Large intestine (tissue), 3 donors: Measurements from ENCODE around the gene CD300LB. TPM values are rescaled to one million over a fixed set of nuclear protein-coding genes. Genes with fewer than 3 reads are reported as not detected.

Source experiments
- DNase-seq, 2 donors: peaks; one replicate each; pipeline versions ENCODE4 v3.0.0 to v3.0.0-alpha.2; 2013
- H3K27ac ChIP-seq: one replicate; pipeline ENCODE4 v1.5.1; 2013; ENCODE audit warnings: low read length
- H3K27me3 ChIP-seq: 2 replicates; pipeline ENCODE4 v1.6.1; 2013; ENCODE audit warnings: low read length; ENCODE audit not compliant: control insufficient read depth, insufficient read depth
- H3K36me3 ChIP-seq: 2 replicates; pipeline ENCODE4 v1.6.1; 2013; ENCODE audit warnings: low read length; ENCODE audit not compliant: control insufficient read depth, insufficient read depth
- H3K4me1 ChIP-seq: one replicate; pipeline ENCODE4 v1.6.1; 2013; ENCODE audit warnings: low read length; ENCODE audit not compliant: control insufficient read depth, insufficient read depth
- H3K4me3 ChIP-seq: one replicate; pipeline ENCODE4 v1.5.1; 2013; ENCODE audit warnings: low read length
- H3K9me3 ChIP-seq: one replicate; pipeline ENCODE4 v1.6.1; 2013; ENCODE audit warnings: mild to moderate bottlenecking, low read depth, low read length, moderate library complexity; ENCODE audit not compliant: control insufficient read depth
- WGBS: methylation state at CpG from one replicate; pipeline ENCODE4 v1.1.5; 2013; ENCODE audit warnings: low lambda C conversion rate; ENCODE audit not compliant: insufficient coverage; 5-methylcytosine and 5-hydroxymethylcytosine counted together
- polyA plus RNA-seq: library from polyadenylated mRNA; unstranded; fragments of 120-200 nt; gene quantifications from one replicate; pipeline ENCODE4 v1.2.1, GENCODE V29; 2013

The CD300LB gene
- polyA plus RNA-seq, 1 donor = 0.27 TPM

GRCh38 chr17:74549343-74549742, 18.1 kb upstream of the CD300LB start:
- H3K27me3 ChIP-seq = no peaks in the 10 kb centered on the region
- no peaks in the 10 kb centered on the region for H3K4me1 ChIP-seq
- no peak overlapping the region for H3K27ac ChIP-seq
- H3K9me3 ChIP-seq = no peaks in the 10 kb centered on the region
- H3K36me3 ChIP-seq = no peaks in the 10 kb centered on the region
- no peak for DNase-seq
- WGBS = no CpG with 5 or more reads among the region's 7 CpGs
- H3K4me3 ChIP-seq = no peak overlapping the region

- 71% methylated on average over 1 of the region's 3 CpGs for WGBS
- H3K27me3 ChIP-seq = no peaks in the 10 kb centered on the region
- no peak for DNase-seq
These were observed 16.5 kb upstream of the CD300LB start for GRCh38 chr17:74547736-74548135.

GRCh38 chr17:74547264-74547663, 16.0 kb upstream of the CD300LB start:
- Histone ChIP-seq H3K9me3 (no peaks in the 10 kb centered on the region), H3K27ac (no peak overlapping the region), H3K27me3 (no peaks in the 10 kb centered on the region), H3K4me1 (no peaks in the 10 kb centered on the region), H3K4me3 (no peak overlapping the region), H3K36me3 (no peaks in the 10 kb centered on the region)
- DNase-seq = no peak
- WGBS = no CpG with 5 or more reads among the region's 7 CpGs

More at GRCh38 chr17:74547736-74548135, 16.5 kb upstream of the CD300LB start:
- Histone ChIP-seq H3K4me1 (no peaks in the 10 kb centered on the region), H3K36me3 (no peaks in the 10 kb centered on the region), H3K4me3 (no peak overlapping the region), H3K9me3 (no peaks in the 10 kb centered on the region), H3K27ac (no peak overlapping the region)

DNA sequence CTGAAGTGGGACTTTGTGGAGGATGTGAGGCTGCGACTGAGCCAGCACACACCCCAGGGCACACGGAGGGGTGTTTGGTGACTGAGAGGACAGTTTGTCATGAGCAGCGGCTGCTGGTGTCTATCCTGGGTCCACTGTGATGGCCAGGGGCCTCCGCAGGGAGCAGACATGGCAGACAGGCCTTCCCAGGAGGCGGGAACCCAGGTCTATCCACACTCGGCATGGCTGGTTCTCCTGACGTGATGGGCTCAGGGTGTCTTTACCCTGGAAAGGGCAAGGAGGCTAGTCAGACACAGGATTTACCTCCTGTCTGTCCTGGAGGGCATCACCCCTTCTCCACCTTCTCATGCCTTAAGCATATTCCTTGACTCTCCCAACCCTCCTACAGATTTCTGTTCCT, 15.3 kb upstream of the CD300LB start:
- no peak overlapping the region for H3K27ac ChIP-seq
- H3K4me3 ChIP-seq = no peak overlapping the region
- H3K4me1 ChIP-seq = no peaks in the 10 kb centered on the region
- H3K9me3 ChIP-seq = no peaks in the 10 kb centered on the region
- H3K36me3 ChIP-seq = no peaks in the 10 kb centered on the region
- no peaks in the 10 kb centered on the region for H3K27me3 ChIP-seq
- DNase-seq = no peak
- WGBS = no CpG with 5 or more reads among the region's 7 CpGs

DNA sequence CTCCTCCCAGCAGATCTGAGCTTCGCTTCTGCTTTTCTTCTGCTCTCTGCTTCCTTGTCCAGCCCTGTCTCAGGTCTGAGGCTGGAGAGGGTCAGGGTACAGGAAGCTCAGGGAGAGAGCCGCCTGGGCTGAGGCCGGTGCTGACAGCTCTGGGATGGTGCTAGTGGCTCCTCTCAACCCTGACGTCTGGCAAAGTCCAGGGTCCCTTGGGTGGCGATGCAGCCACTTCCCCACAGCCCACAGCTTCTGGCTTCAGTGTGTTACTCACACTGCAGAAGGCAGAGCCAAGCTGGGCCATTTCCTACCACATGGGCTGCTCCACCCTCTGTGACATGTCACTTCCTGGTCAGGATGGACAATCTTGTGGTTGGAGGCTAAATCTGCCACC, 14.6 kb upstream of the CD300LB start, which contains the start of gene CD300C:
TSS of gene CD300C (minus strand) at position 273 of the 388 bp plus-strand sequence. CDS start 333 bp downstream, outside the sequence.
- Histone ChIP-seq H3K27me3 (no peaks in the 10 kb centered on the region), H3K4me1 (no peaks in the 10 kb centered on the region), H3K36me3 (no peaks in the 10 kb centered on the region), H3K4me3 (no peak within 1 kb of the TSS), H3K9me3 (no peaks in the 10 kb centered on the region), H3K27ac (no peak within 1 kb of the TSS)
- no CpG with 5 or more reads among the region's 5 CpGs for WGBS
- DNase-seq = no peak

DNA sequence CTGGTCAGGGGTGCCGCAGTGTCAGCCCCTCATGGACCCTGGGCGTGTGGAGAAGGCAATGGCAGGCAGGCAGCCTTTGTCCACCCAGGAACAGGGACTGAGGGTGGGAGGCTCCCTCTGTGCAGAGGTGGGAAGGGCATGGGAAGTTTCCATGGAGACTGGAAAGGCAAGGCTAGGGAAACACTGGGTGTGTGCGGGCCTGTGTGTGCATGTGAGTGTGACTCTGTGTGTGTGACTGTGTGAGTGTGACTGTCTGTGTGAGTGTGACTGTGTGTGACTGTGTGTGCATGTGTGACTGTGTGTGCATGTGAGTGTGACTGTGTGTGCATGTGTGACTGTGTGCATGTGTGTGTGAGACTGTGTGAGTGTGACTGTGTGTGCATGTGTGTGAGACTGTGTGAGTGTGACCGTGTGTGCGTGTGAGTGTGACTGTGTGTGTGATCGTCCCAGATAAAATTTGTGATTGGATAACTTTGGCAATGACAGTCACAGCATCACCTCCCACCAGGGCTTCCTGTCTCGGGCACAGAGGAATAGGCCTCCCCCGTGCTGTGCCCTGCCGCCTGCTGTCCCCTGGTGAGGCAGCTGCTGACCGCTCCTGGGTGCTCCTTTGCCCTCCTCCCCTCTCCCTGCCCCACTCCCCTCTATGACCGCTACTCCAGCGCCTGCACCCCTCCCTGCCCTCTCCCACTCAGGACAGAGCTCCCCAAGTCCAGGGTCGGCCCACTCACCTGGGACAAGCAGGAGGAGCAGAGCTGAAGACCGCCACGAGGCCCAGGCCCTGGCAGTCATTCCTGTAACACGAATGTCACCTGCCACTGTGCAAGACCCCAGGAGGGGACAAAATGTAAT, 13.9 kb upstream of the CD300LB start:
- no peak overlapping the region for H3K4me3 ChIP-seq
- no CpG with 5 or more reads among the region's 16 CpGs for WGBS
- H3K36me3 ChIP-seq = no peaks in the 10 kb centered on the region
- H3K27me3 ChIP-seq = no peaks in the 10 kb centered on the region
- H3K27ac ChIP-seq = no peak overlapping the region
- H3K4me1 ChIP-seq = no peaks in the 10 kb centered on the region
- no peaks in the 10 kb centered on the region for H3K9me3 ChIP-seq
- no peak for DNase-seq

- WGBS = no CpG with 5 or more reads among the region's 18 CpGs
- H3K4me3 ChIP-seq = no peak overlapping the region
- H3K27me3 ChIP-seq = no peaks in the 10 kb centered on the region
- no peaks in the 10 kb centered on the region for H3K36me3 ChIP-seq
- H3K9me3 ChIP-seq = no peaks in the 10 kb centered on the region
- no peak for DNase-seq
- H3K27ac ChIP-seq = no peak overlapping the region
- no peaks in the 10 kb centered on the region for H3K4me1 ChIP-seq
These were observed 12.9 kb upstream of the CD300LB start for GRCh38 chr17:74543891-74544760.

GRCh38 chr17:74543406-74543805, 12.1 kb upstream of the CD300LB start:
- Histone ChIP-seq H3K27me3 (no peaks in the 10 kb centered on the region), H3K9me3 (no peaks in the 10 kb centered on the region), H3K27ac (no peak overlapping the region), H3K4me1 (no peaks in the 10 kb centered on the region), H3K36me3 (no peaks in the 10 kb centered on the region), H3K4me3 (no peak overlapping the region)
- no CpG with 5 or more reads among the region's 14 CpGs for WGBS
- DNase-seq = no peak

DNA sequence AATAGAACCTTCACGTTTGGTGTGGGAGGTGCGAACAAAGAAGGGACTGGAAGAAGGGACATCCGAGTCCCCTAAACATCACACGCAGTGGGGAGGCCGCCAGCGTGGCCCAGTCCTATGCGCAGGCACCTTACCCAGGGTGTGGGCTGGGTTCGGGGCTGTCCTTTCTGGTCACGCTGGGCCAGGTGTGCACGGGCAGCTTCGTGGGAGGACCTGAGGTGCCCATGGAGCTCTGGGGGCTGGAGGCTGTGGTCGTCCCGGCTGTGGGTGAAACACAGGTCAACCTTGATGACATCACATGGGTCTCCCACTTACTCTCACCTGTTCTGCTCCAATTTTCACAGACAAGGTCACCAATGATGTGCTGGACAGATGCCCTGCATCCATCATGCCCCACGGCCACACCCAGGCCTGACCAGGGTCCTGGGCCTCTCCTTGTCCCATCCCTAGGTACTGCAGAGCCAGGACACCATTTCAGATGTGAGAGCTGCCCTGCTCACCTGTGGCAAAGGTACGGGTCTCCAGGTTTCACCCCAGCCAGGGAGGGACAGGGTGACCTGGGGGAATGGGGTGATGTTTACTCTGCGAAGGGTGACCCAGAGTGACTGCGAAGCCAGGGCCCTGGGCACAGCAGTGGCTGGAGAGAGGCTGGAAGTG, 11.6 kb upstream of the CD300LB start:
- no peaks in the 10 kb centered on the region for H3K9me3 ChIP-seq
- no peaks in the 10 kb centered on the region for H3K36me3 ChIP-seq
- no peaks in the 10 kb centered on the region for H3K4me1 ChIP-seq
- no peaks in the 10 kb centered on the region for H3K27me3 ChIP-seq
- no peak overlapping the region for H3K27ac ChIP-seq
- no CpG with 5 or more reads among the region's 17 CpGs for WGBS
- no peak for DNase-seq
- H3K4me3 ChIP-seq = no peak overlapping the region

GRCh38 chr17:74542166-74542565, 10.9 kb upstream of the CD300LB start:
- no peaks in the 10 kb centered on the region for H3K27me3 ChIP-seq
- DNase-seq = no peak
- WGBS = no CpG with 5 or more reads among the region's 5 CpGs
- H3K4me3 ChIP-seq = no peak overlapping the region
- no peak overlapping the region for H3K27ac ChIP-seq
- H3K36me3 ChIP-seq = no peaks in the 10 kb centered on the region
- H3K9me3 ChIP-seq = no peaks in the 10 kb centered on the region
- H3K4me1 ChIP-seq = no peaks in the 10 kb centered on the region
